Hepatocyte (in vitro differentiated cells): ENCODE results near the gene TRAPPC12.

Experiments
- EZH2 ChIP-seq: fragments of 200-600 bp; sonication (generic); IDR thresholded peaks from 2 replicates; pipeline ENCODE4 v1.6.1; 2016; ENCODE audit warnings: antibody characterized with exemption, mild to moderate bottlenecking, borderline replicate concordance
- EZH2phosphoT487 ChIP-seq: fragments of 200-600 bp; sonication (generic); IDR thresholded peaks from one replicate; pipeline ENCODE4 v1.6.1; 2018; ENCODE audit warnings: antibody characterized with exemption, mild to moderate bottlenecking, low read depth, moderate library complexity; ENCODE audit not compliant: unreplicated experiment, severe bottlenecking
- TF ChIP-seq, protein P1 (sequence below): fragments of 200-600 bp; sonication (generic); IDR thresholded peaks from 2 replicates; pipeline ENCODE4 v1.5.1; 2016; ENCODE audit warnings: antibody characterized with exemption, mild to moderate bottlenecking; ENCODE audit not compliant: poor library complexity

DNA sequence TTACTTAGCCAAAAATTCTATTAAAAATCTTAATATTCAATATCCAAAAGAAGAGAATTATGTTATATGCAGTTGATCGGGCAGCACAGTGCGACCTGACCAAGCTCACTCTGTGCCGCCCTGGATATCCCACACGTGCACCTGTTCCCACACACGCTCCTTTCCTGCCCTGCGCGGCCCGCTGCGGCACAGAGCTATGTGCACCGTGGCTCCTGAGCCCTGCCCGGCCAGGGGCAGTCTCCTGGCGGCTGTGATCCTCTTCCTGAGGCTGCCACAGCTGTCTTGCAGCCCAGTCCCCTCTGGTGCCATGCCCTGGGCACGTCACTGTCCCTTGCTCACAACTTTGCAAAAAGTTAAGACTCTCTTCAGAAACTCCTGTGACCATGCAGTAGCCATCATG, 29.3 kb downstream of the TRAPPC12 start:
- TF ChIP-seq, protein P1, sequence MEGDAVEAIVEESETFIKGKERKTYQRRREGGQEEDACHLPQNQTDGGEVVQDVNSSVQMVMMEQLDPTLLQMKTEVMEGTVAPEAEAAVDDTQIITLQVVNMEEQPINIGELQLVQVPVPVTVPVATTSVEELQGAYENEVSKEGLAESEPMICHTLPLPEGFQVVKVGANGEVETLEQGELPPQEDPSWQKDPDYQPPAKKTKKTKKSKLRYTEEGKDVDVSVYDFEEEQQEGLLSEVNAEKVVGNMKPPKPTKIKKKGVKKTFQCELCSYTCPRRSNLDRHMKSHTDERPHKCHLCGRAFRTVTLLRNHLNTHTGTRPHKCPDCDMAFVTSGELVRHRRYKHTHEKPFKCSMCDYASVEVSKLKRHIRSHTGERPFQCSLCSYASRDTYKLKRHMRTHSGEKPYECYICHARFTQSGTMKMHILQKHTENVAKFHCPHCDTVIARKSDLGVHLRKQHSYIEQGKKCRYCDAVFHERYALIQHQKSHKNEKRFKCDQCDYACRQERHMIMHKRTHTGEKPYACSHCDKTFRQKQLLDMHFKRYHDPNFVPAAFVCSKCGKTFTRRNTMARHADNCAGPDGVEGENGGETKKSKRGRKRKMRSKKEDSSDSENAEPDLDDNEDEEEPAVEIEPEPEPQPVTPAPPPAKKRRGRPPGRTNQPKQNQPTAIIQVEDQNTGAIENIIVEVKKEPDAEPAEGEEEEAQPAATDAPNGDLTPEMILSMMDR = no peak
- TF ChIP-seq EZH2phosphoT487 (no peak), EZH2 (no peak)
